GM23338 (cell line): Measurements from ENCODE around the gene KIRREL3. TPM values are rescaled to one million over a fixed set of nuclear protein-coding genes. Genes with fewer than 3 reads are reported as not detected.

Experiments used
- ATAC-seq: fragments of 200-7000 bp; cut with Tn5 transposase; 3 replicates; pipeline ENCODE4 v1.9.1; 2020
- DNase-seq: peaks from one replicate; pipeline ENCODE4 v3.0.0-alpha.2; 2015; ENCODE audit warnings: low spot score
- H2AFZ ChIP-seq: fragments of 200-600 bp; sonication (generic); 2 replicates; pipeline ENCODE4 v1.8.0; 2016; ENCODE audit warnings: antibody characterized with exemption, mild to moderate bottlenecking, moderate library complexity
- H3F3A ChIP-seq: fragments of 200-600 bp; sonication (generic); replicated peaks from 2 replicates; pipeline ENCODE4 v1.8.0; 2017; ENCODE audit warnings: antibody characterized with exemption, mixed run types, low read depth
- H3K27ac ChIP-seq: fragments of 200-600 bp; sonication (generic); 2 replicates; pipeline ENCODE4 v1.6.1; 2016; ENCODE audit warnings: low read depth
- H3K27me3 ChIP-seq: fragments of 200-600 bp; sonication (generic); 2 replicates; pipeline ENCODE4 v1.8.0; 2016; ENCODE audit warnings: mild to moderate bottlenecking, mixed run types, moderate library complexity; ENCODE audit not compliant: insufficient read depth
- H3K36me3 ChIP-seq: fragments of 200-600 bp; sonication (generic); 2 replicates; pipeline ENCODE4 v1.8.0; 2016; ENCODE audit warnings: mild to moderate bottlenecking; ENCODE audit not compliant: insufficient read depth
- H3K4me1 ChIP-seq: fragments of 200-600 bp; sonication (generic); 2 replicates; pipeline ENCODE4 v1.8.0; 2016; ENCODE audit warnings: mild to moderate bottlenecking, moderate library complexity; ENCODE audit not compliant: insufficient read depth
- H3K4me2 ChIP-seq: fragments of 200-600 bp; sonication (generic); 2 replicates; pipeline ENCODE4 v1.7.1; 2017; ENCODE audit warnings: mixed run types
- H3K4me3 ChIP-seq: fragments of 200-600 bp; sonication (generic); 2 replicates; pipeline ENCODE4 v1.6.1; 2016; ENCODE audit warnings: mixed run types
- H3K79me2 ChIP-seq: fragments of 200-600 bp; sonication (generic); replicated peaks from 2 replicates; pipeline ENCODE4 v1.8.0; 2017; ENCODE audit warnings: mild to moderate bottlenecking; ENCODE audit not compliant: insufficient read depth
- H3K9me2 ChIP-seq: fragments of 200-600 bp; sonication (generic); 2 replicates; pipeline ENCODE4 v1.8.0; 2017; ENCODE audit not compliant: insufficient read depth
- H4K20me1 ChIP-seq: fragments of 200-600 bp; sonication (generic); replicated peaks from 2 replicates; pipeline ENCODE4 v1.8.0; 2017; ENCODE audit warnings: mild to moderate bottlenecking; ENCODE audit not compliant: insufficient read depth
- H3K27ac Mint-ChIP-seq: 2 replicates; pipeline ENCODE4 v1.8.0; 2020; ENCODE audit warnings: inconsistent platforms, mild to moderate bottlenecking, moderate library complexity, mixed read lengths
- H3K27me3 Mint-ChIP-seq: 3 replicates; pipeline ENCODE4 v1.8.0; 2022; ENCODE audit warnings: low read depth, mild to moderate bottlenecking, moderate library complexity, mixed read lengths, inconsistent platforms; ENCODE audit not compliant: insufficient read depth, poor library complexity
- H3K36me3 Mint-ChIP-seq: 3 replicates; pipeline ENCODE4 v1.8.0; 2021; ENCODE audit warnings: low read depth, mild to moderate bottlenecking, inconsistent platforms, moderate library complexity, mixed read lengths
- H3K4me1 Mint-ChIP-seq: 3 replicates; pipeline ENCODE4 v1.8.0; 2020; ENCODE audit warnings: mild to moderate bottlenecking, inconsistent platforms, mixed read lengths
- H3K4me3 Mint-ChIP-seq: 3 replicates; pipeline ENCODE4 v1.8.0; 2021; ENCODE audit warnings: moderate library complexity, mild to moderate bottlenecking, inconsistent platforms, mixed read lengths
- H3K9me3 Mint-ChIP-seq: 3 replicates; pipeline ENCODE4 v1.8.0; 2020; ENCODE audit warnings: moderate library complexity, mild to moderate bottlenecking, inconsistent platforms, mixed read lengths
- EZH2 ChIP-seq: fragments of 200-600 bp; sonication (generic); IDR thresholded peaks from one replicate; pipeline ENCODE4 v1.8.0; 2017; ENCODE audit warnings: antibody characterized with exemption, mild to moderate bottlenecking, low read depth; ENCODE audit not compliant: unreplicated experiment
- JUNB ChIP-seq: IDR thresholded peaks from one replicate; pipeline ENCODE4 v1.6.1; 2016; ENCODE audit warnings: antibody characterized with exemption; ENCODE audit not compliant: unreplicated experiment
- NANOG ChIP-seq: IDR thresholded peaks from 2 replicates; pipeline ENCODE4 v1.6.1; 2016; ENCODE audit warnings: antibody characterized with exemption, borderline replicate concordance
- POLR2AphosphoS5 ChIP-seq: IDR thresholded peaks from 2 replicates; pipeline ENCODE4 v1.6.1; 2016; ENCODE audit warnings: antibody characterized with exemption, low read depth
- STAT1 ChIP-seq: IDR thresholded peaks from one replicate; pipeline ENCODE4 v1.6.1; 2016; ENCODE audit warnings: antibody characterized with exemption; ENCODE audit not compliant: unreplicated experiment
- ZNF331 ChIP-seq: fragments of 250-450 bp; sonication (Bioruptor Pico); IDR thresholded peaks from 2 replicates; pipeline ENCODE4 v1.5.0; 2020; ENCODE audit warnings: low read depth, mild to moderate bottlenecking, moderate library complexity
- polyA plus RNA-seq: library from polyadenylated mRNA; unstranded; fragments of >200 nt; fragmentation: Nextera tagmentation; extraction: Ambion mirVana; gene quantifications from 2 replicates; pipeline ENCODE4 v1.2.1, GENCODE V29; 2016
- total RNA-seq: library from RNA; depleted of rRNA; stranded (reverse); fragments of >200 nt; shearing (Covaris generic); gene quantifications from 2 replicates; pipeline ENCODE4 v1.2.3, GENCODE V29; 2014
- TF ChIP-seq, protein P1 (sequence below): IDR thresholded peaks from one replicate; pipeline ENCODE4 v1.6.1; 2018; ENCODE audit warnings: antibody characterized with exemption; ENCODE audit not compliant: unreplicated experiment
- TF ChIP-seq, protein P2 (sequence below): IDR thresholded peaks from 2 replicates; pipeline ENCODE4 v1.6.1; 2016; ENCODE audit warnings: antibody characterized with exemption
- TF ChIP-seq, protein P3 (sequence below), 2 experiments: fragments of 200-600 bp in 1 of 2; sonication (generic) in 1 of 2; conservative IDR thresholded peaks; 2 replicates each; pipeline versions ENCODE4 v1.5.1 to v1.6.1; 2016 to 2017; ENCODE audit warnings: antibody characterized with exemption in 2 of 2, low read depth in 2 of 2, mild to moderate bottlenecking in 2 of 2, moderate library complexity in 1 of 2
- TF ChIP-seq, protein P4 (sequence below): fragments of 250-450 bp; sonication (Bioruptor Pico); IDR thresholded peaks from 2 replicates; pipeline ENCODE4 v1.5.0; 2020; ENCODE audit warnings: mild to moderate bottlenecking, moderate library complexity

KIRREL3 gene
- total and polyA plus RNA-seq, 2 experiments from 2014 or later: 0.13 to 1.5 TPM

DNA sequence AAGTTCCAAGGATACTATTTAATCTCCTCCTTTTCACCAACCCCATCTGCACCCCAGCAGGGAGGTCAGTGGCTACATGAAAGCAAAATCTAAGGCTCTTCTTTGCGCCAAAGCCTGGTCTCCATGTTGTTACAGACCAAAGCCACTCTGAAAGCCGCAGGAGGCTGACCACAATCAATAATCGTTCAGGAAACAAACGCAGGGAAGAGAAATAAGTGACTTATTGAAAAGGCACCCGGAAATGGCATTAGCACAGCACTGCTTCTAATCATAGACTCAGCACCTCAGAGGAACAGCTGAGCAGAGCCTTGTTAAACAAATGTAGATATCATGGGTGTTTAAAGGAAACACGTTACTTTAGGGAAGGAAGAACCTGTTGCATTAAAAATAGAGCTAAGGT, 183.9 kb downstream of the KIRREL3 start:
- Histone ChIP-seq H3K79me2 (no peaks in the 10 kb centered on the region), H3K36me3 (no peaks in the 10 kb centered on the region), H3K27ac (no peak overlapping the region), H3K27me3 (no peaks in the 10 kb centered on the region), H3F3A (no peaks in the 10 kb centered on the region), H3K9me2 (peaks cover 3% of the 10 kb centered on the region; the same call in 1 of the 2 replicates), H2AFZ (no peak overlapping the region), H4K20me1 (0 out of 2 replicates have a peak, but pooled peaks cover 3% of the 10 kb centered on the region), H3K4me2 (no peak overlapping the region), H3K4me1 (peaks cover 7% of the 10 kb centered on the region), H3K4me3 (no peak overlapping the region)
- Mint-ChIP-seq H3K27me3 (no peaks in the 10 kb centered on the region), H3K36me3 (no peaks in the 10 kb centered on the region), H3K27ac (no peak overlapping the region), H3K4me1 (peaks cover 17% of the 10 kb centered on the region), H3K4me3 (no peak overlapping the region), H3K9me3 (no peaks in the 10 kb centered on the region; the same call in 2 of the 3 replicates)
- TF ChIP-seq, protein P1, sequence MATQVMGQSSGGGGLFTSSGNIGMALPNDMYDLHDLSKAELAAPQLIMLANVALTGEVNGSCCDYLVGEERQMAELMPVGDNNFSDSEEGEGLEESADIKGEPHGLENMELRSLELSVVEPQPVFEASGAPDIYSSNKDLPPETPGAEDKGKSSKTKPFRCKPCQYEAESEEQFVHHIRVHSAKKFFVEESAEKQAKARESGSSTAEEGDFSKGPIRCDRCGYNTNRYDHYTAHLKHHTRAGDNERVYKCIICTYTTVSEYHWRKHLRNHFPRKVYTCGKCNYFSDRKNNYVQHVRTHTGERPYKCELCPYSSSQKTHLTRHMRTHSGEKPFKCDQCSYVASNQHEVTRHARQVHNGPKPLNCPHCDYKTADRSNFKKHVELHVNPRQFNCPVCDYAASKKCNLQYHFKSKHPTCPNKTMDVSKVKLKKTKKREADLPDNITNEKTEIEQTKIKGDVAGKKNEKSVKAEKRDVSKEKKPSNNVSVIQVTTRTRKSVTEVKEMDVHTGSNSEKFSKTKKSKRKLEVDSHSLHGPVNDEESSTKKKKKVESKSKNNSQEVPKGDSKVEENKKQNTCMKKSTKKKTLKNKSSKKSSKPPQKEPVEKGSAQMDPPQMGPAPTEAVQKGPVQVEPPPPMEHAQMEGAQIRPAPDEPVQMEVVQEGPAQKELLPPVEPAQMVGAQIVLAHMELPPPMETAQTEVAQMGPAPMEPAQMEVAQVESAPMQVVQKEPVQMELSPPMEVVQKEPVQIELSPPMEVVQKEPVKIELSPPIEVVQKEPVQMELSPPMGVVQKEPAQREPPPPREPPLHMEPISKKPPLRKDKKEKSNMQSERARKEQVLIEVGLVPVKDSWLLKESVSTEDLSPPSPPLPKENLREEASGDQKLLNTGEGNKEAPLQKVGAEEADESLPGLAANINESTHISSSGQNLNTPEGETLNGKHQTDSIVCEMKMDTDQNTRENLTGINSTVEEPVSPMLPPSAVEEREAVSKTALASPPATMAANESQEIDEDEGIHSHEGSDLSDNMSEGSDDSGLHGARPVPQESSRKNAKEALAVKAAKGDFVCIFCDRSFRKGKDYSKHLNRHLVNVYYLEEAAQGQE: no peak
- TF ChIP-seq JUNB (no peak), STAT1 (no peak), ZNF331 (CRISPR knock-in tag) (no peak), POLR2AphosphoS5 (no peak), NANOG (no peak)
- TF ChIP-seq, protein P2, sequence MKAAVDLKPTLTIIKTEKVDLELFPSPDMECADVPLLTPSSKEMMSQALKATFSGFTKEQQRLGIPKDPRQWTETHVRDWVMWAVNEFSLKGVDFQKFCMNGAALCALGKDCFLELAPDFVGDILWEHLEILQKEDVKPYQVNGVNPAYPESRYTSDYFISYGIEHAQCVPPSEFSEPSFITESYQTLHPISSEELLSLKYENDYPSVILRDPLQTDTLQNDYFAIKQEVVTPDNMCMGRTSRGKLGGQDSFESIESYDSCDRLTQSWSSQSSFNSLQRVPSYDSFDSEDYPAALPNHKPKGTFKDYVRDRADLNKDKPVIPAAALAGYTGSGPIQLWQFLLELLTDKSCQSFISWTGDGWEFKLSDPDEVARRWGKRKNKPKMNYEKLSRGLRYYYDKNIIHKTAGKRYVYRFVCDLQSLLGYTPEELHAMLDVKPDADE: no peak
- TF ChIP-seq, protein P3, sequence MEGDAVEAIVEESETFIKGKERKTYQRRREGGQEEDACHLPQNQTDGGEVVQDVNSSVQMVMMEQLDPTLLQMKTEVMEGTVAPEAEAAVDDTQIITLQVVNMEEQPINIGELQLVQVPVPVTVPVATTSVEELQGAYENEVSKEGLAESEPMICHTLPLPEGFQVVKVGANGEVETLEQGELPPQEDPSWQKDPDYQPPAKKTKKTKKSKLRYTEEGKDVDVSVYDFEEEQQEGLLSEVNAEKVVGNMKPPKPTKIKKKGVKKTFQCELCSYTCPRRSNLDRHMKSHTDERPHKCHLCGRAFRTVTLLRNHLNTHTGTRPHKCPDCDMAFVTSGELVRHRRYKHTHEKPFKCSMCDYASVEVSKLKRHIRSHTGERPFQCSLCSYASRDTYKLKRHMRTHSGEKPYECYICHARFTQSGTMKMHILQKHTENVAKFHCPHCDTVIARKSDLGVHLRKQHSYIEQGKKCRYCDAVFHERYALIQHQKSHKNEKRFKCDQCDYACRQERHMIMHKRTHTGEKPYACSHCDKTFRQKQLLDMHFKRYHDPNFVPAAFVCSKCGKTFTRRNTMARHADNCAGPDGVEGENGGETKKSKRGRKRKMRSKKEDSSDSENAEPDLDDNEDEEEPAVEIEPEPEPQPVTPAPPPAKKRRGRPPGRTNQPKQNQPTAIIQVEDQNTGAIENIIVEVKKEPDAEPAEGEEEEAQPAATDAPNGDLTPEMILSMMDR (conservative IDR thresholded peaks at IDR 0.05; ENCODE audit: low read depth in 2 of 2): no peak
- ATAC-seq (no peak), DNase-seq (no peak)

DNA sequence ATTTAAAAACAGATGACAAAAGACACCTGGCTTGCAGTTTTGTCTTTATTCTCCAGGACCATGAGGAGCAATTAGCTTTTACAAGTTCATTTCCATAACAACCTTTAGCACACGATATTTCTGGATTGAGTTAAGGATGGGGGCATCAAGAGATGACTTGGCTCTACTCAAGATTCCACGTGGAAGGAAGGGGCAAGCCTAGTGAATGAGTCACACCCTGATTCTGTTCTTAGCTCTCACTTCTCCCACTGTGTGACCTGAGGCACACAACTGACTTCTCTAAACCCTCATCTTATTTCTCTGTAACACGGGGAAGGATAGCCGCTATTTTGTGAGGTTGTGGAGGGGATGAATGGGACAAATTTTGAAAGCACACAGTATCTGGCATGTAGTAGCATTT, 185.5 kb downstream of the KIRREL3 start:
- DNase-seq (no peak), ATAC-seq (no peak)
- Mint-ChIP-seq H3K4me1 (peaks cover 17% of the 10 kb centered on the region), H3K27ac (no peak overlapping the region), H3K9me3 (no peaks in the 10 kb centered on the region), H3K36me3 (no peaks in the 10 kb centered on the region), H3K4me3 (no peak overlapping the region), H3K27me3 (peaks cover 2% of the 10 kb centered on the region)
- Histone ChIP-seq H3K36me3 (no peaks in the 10 kb centered on the region), H3K4me1 (peaks cover 7% of the 10 kb centered on the region), H3K79me2 (no peaks in the 10 kb centered on the region), H3K27ac (no peak overlapping the region), H3F3A (no peaks in the 10 kb centered on the region), H2AFZ (no peak overlapping the region), H3K27me3 (no peaks in the 10 kb centered on the region), H3K4me2 (no peak overlapping the region), H3K9me2 (no peaks in the 10 kb centered on the region; the same call in 1 of the 2 replicates), H4K20me1 (0 out of 2 replicates have a peak, but pooled peaks cover 3% of the 10 kb centered on the region), H3K4me3 (no peak overlapping the region)
- TF ChIP-seq POLR2AphosphoS5 (no peak), EZH2 (no peak)
- TF ChIP-seq, protein P4, sequence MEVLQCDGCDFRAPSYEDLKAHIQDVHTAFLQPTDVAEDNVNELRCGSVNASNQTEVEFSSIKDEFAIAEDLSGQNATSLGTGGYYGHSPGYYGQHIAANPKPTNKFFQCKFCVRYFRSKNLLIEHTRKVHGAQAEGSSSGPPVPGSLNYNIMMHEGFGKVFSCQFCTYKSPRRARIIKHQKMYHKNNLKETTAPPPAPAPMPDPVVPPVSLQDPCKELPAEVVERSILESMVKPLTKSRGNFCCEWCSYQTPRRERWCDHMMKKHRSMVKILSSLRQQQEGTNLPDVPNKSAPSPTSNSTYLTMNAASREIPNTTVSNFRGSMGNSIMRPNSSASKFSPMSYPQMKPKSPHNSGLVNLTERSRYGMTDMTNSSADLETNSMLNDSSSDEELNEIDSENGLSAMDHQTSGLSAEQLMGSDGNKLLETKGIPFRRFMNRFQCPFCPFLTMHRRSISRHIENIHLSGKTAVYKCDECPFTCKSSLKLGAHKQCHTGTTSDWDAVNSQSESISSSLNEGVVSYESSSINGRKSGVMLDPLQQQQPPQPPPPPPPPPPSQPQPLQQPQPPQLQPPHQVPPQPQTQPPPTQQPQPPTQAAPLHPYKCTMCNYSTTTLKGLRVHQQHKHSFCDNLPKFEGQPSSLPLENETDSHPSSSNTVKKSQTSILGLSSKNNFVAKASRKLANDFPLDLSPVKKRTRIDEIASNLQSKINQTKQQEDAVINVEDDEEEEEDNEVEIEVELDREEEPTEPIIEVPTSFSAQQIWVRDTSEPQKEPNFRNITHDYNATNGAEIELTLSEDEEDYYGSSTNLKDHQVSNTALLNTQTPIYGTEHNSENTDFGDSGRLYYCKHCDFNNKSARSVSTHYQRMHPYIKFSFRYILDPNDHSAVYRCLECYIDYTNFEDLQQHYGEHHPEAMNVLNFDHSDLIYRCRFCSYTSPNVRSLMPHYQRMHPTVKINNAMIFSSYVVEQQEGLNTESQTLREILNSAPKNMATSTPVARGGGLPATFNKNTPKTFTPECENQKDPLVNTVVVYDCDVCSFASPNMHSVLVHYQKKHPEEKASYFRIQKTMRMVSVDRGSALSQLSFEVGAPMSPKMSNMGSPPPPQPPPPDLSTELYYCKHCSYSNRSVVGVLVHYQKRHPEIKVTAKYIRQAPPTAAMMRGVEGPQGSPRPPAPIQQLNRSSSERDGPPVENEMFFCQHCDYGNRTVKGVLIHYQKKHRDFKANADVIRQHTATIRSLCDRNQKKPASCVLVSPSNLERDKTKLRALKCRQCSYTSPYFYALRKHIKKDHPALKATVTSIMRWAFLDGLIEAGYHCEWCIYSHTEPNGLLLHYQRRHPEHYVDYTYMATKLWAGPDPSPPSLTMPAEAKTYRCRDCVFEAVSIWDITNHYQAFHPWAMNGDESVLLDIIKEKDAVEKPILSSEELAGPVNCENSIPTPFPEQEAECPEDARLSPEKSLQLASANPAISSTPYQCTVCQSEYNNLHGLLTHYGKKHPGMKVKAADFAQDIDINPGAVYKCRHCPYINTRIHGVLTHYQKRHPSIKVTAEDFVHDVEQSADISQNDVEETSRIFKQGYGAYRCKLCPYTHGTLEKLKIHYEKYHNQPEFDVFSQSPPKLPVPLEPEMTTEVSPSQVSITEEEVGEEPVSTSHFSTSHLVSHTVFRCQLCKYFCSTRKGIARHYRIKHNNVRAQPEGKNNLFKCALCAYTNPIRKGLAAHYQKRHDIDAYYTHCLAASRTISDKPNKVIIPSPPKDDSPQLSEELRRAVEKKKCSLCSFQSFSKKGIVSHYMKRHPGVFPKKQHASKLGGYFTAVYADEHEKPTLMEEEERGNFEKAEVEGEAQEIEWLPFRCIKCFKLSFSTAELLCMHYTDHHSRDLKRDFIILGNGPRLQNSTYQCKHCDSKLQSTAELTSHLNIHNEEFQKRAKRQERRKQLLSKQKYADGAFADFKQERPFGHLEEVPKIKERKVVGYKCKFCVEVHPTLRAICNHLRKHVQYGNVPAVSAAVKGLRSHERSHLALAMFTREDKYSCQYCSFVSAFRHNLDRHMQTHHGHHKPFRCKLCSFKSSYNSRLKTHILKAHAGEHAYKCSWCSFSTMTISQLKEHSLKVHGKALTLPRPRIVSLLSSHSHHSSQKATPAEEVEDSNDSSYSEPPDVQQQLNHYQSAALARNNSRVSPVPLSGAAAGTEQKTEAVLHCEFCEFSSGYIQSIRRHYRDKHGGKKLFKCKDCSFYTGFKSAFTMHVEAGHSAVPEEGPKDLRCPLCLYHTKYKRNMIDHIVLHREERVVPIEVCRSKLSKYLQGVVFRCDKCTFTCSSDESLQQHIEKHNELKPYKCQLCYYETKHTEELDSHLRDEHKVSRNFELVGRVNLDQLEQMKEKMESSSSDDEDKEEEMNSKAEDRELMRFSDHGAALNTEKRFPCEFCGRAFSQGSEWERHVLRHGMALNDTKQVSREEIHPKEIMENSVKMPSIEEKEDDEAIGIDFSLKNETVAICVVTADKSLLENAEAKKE: no peak
